Left forelimb (tissue), 1 donor: ENCODE measurements around the gene LRRC2.
"Not testable (repeated sequence)": the region's sequence is repeated elsewhere in the genome, so short reads cannot be mapped to it uniquely, and the experiment has no call there.

Source experiments
- DNase-seq: peaks from one replicate; pipeline ENCODE4 v3.0.0-alpha.2; 2018; ENCODE audit warnings: low spot score

Gene LRRC2

GRCh38 chr3:46497556-46498265, 68.4 kb downstream of the LRRC2 start, which contains the start of gene RTP3:
RTP3 (plus strand) TSS chr3:46497976; CDS start chr3:46498063, 87 bp downstream.
- DNase-seq = no peak

- no peak for DNase-seq
Measured at GRCh38 chr3:46496746-46497555, 69.2 kb downstream of the LRRC2 start.

- no peak for DNase-seq
Measured at GRCh38 chr3:46495901-46496456, 70.1 kb downstream of the LRRC2 start.

- DNase-seq = not testable (repeated sequence)
Measured at GRCh38 chr3:46494491-46494890, 71.6 kb downstream of the LRRC2 start.

GRCh38 chr3:46492890-46493547, 73.1 kb downstream of the LRRC2 start:
- no peak for DNase-seq

- no peak for DNase-seq
Measured at GRCh38 chr3:46491089-46492070, 74.7 kb downstream of the LRRC2 start.

GRCh38 chr3:46490338-46491084, 75.6 kb downstream of the LRRC2 start:
- no peak for DNase-seq

- DNase-seq = peak; percentile 6
Measured at GRCh38 chr3:46489875-46490274, 76.2 kb downstream of the LRRC2 start.

- peak; percentile 61 for DNase-seq
Measured at GRCh38 chr3:46489381-46489780, 76.7 kb downstream of the LRRC2 start.

- DNase-seq = peak; percentile 92
Measured at GRCh38 chr3:46488735-46489361, 77.3 kb downstream of the LRRC2 start.

- peak; percentile 3 for DNase-seq
Measured at GRCh38 chr3:46485779-46486175, 80.3 kb downstream of the LRRC2 start.

GRCh38 chr3:46484911-46485778, 81.0 kb downstream of the LRRC2 start:
- DNase-seq = peak; percentile 66

- peak; percentile 30 for DNase-seq
Measured at GRCh38 chr3:46484388-46484787, 81.7 kb downstream of the LRRC2 start.

- DNase-seq = peak; percentile 25
Measured at GRCh38 chr3:46483825-46484224, 82.3 kb downstream of the LRRC2 start.

- DNase-seq = peak; percentile 58
Measured at GRCh38 chr3:46482632-46483350, 83.3 kb downstream of the LRRC2 start.

- DNase-seq = no peak
Measured at GRCh38 chr3:46481636-46482035, 84.5 kb downstream of the LRRC2 start.

GRCh38 chr3:46480491-46481195, 85.5 kb downstream of the LRRC2 start:
- peak; percentile 53 for DNase-seq

- DNase-seq = no peak
Measured at GRCh38 chr3:46479696-46480095, 86.4 kb downstream of the LRRC2 start.
